Measurements from ENCODE around the gene CRYBB2.
"Not testable (repeated sequence)": the region's sequence is repeated elsewhere in the genome, so short reads cannot be mapped to it uniquely, and the experiment has no call there.

The CRYBB2 gene

GRCh38 chr22:25233706-25234105, 14.3 kb downstream of the CRYBB2 start:
- not testable (repeated sequence) for DNase-seq (ENCODE audit: low spot score)

DNA sequence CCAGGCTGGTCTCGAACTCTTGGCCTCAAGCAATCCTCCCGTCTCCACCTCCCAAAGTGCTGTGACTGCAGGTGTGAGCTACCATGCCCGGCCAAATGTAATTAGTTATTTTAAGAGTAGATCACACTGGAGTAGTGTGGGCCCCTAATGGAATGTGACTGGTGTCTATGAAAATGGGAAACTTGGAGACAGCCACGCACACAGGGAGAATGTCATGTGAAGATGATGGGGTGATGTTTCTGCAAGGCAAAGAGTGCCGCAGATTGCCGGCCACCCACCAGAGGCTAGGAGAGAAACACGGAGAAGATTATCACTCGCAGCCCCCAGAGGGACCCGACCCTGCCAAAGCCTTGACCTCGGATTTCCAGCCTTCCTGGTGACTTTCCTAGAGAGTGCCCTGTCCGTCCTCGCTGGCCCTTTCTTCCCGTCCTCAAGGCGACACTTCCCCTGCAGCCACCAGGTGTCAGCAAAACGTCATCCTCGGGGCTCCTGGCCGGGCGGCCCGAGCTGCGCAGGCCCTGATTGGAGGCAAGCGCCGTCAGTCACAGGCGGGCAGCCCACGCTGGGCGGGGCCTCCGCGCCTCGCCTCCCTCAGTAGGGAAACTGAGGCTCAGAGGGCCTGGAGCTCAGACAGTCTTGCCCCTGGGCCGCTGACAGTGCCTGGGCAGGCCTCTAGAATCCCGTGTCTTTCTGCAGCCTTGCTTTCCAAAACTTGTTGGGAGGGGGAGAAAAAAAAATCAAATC, 16.3 kb downstream of the CRYBB2 start:
- DNase-seq (ENCODE audit: low spot score): peak; percentile 90

DNA sequence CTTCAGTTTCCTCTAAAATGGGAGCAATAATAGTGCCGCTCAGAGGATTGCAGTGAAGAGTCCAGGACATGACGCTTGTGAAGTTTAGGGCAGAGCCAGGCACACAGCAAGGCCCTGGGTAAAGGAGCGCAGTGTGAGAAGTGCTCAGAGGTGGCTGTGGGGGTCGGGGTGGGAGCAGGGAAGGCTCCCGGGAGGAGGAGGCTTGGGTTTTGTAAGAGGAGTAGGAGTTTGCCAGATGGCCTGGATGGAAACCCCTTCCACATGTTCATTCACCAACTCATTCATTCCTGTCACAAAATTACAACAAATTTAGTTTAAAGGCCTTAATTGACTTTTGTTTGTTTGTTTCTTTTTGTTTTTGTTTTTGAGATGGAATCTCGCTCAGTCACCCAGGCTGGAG, 17.0 kb downstream of the CRYBB2 start:
- DNase-seq (ENCODE audit: low spot score): no peak

GRCh38 chr22:25237503-25237902, 18.1 kb downstream of the CRYBB2 start:
- no peak for DNase-seq (ENCODE audit: low spot score)

DNA sequence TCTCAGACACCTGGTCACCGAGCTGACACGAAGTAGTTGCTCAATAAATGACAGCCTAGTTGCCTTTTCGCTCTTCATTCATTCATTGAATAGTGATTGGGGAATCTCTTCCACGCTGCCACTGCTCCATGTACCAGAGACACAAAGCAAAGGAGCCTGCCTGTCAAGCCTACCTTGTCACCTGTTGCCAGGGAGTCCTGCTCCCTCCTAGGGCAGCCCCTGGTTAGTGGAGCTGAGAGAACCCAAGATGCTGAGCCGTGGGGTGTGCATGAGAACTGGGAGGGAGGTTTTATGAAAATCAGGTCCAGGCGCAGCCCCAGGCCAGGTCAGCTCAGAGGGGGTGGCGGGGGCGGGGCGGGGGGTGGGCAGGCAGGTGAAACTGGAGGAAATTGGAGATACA, 18.6 kb downstream of the CRYBB2 start:
- not testable (repeated sequence) for DNase-seq (ENCODE audit: low spot score)

DNA sequence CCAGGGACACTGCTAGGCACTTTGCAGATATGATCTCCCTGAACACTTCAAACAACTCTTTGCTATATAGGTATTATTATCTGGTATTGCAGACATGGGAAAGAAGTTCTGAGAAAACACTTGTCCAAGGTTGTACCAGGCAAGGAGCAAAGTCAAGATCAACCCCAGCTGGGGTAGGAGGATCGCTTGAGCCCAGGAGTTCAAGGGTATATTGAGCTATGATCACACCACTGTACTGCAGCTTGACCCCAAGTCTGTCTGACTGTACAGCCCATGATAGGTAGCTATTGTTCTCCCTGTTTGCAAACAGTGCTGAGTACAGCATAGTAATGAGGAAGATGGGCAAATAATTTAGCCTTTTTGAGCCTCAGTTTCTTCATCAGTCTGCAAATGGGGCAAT, 35.7 kb downstream of the CRYBB2 start:
- not testable (repeated sequence) for DNase-seq (ENCODE audit: low spot score)

GRCh38 chr22:25267567-25267966, 48.1 kb downstream of the CRYBB2 start:
- not testable (repeated sequence) for DNase-seq (ENCODE audit: low spot score)

DNA sequence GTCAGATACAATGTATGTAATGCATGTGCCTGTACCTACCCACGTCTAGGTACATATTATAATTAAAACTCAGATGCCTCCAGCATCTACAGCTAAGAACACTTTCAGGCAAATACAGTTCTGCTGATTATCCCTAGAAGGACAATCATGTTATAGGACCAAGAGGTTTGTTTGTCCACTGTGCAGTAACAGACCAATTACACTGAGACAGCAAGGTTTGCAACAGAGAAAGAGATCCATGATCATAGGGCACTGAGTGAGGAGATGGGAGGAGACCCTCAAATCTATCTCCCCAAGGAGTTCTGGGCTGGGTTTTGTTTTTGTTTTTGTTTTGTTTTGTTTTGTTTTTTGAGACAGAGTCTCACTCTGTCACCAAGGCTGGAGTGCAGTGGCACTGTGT, 49.5 kb downstream of the CRYBB2 start:
- DNase-seq (ENCODE audit: low spot score): not testable (repeated sequence)

DNA sequence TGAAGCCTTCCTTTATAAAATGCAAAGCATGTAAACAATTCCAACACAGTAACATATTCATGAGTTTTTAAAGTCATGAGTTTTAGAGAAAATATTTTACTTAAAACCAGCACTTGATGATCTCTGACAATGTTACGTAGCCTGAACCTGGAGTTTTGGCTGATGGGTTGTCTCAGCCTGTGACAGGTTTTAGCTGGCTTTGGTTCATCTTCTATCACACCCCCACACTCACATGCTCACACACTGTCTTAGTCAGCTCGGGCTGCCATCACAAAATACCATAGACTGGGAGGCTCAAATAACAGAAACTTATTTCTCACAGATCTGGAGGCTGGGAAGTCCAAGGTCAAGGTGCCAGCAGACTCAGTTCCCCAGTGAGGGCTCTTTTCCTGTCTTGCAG, 50.6 kb downstream of the CRYBB2 start:
- not testable (repeated sequence) for DNase-seq (ENCODE audit: low spot score)

GRCh38 chr22:25273231-25273630, 53.8 kb downstream of the CRYBB2 start:
- DNase-seq (ENCODE audit: low spot score): not testable (repeated sequence)

DNA sequence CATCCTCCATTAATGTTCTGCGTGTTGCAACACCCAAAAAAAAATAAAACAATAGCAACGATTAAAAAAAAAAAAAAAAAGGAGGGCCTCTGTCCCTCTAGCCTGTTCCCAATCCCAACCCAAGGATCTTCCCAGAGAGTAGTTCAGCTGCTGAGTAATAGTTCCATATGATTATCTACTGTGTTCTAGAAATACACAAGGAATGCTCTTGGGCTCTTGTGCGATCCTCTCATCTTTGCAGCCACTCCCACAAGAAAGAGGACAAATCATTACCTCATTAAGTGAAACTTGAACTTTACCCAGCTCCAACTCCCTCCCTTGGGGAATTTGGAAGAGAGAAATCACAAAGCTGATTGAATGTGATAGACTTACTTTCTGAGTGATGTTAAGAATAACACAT, 54.5 kb downstream of the CRYBB2 start:
- not testable (repeated sequence) for DNase-seq (ENCODE audit: low spot score)

DNA sequence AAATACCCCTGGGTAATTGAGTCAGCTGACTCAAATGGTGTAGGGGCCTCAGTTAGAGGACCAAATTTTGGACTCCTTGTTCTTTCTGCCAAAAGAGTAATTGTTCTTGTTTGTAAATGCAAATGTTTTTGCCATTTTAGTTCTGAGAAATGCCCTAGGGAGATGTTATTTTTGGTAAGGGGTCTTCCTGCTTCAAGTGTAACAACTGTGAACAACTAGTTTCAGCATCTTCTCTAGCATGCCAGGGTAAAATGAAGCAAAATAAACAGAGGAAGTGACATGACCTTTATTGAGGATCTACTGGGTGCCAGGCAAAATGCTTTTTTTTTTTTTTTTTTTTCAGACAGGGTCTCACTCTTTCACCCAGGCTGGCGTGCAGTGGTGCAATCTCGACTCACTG, 60.7 kb downstream of the CRYBB2 start:
- not testable (repeated sequence) for DNase-seq (ENCODE audit: low spot score)
